CD1c-positive myeloid dendritic cell (primary cell): Measurements from ENCODE around the gene EPHX1.
A peak's percentile ranks its signal among the peaks of the same experiment; 100 is the strongest.
"Not testable (repeated sequence)": the region's sequence is repeated elsewhere in the genome, so short reads cannot be mapped to it uniquely, and the experiment has no call there.

Source experiments
- DNase-seq: peaks from one replicate; pipeline ENCODE4 v3.0.0-alpha.2; 2016; ENCODE audit errors: extremely low spot score

EPHX1 gene

GRCh38 chr1:225881081-225881958, 71.4 kb downstream of the EPHX1 start:
- peak; percentile 43 for DNase-seq

DNA sequence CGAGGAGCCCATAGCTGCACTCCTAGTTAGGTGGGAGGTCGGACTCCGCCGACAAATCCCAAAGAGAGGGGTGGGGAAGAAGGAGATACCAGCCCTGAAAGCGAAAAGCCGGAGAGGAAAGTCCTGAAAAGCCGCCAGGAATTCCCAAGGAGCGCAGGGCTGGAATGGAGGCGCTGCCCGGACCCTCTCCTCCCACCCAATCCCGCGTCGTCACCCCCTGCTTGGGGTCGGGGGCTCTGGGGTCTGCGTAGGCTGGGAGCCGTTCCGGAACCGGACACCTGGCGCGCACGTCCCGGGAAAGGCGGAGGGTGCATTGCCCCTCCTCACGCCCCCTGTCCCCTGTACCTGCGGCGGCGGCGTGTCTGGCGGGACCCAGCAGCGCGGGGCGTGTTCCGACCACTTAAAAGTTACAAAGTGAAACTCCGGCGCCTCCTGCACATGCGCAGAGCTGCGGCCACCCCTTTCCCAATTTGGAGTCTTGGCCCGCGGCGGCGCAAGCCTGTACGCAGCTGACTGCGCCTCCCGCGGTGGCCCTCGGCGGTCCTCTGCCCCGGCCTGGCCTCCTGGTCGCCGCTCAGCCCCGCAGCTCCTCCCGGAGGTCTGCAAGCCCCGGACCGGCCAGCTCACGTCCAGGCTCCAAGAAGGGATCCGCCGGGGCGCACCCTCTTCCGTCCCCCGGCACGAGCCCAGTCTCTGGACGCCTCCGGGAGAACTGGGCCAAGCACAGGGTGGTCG, 72.2 kb downstream of the EPHX1 start, which contains the start of gene TMEM63A:
TSS of gene TMEM63A (minus strand) at position 422 of the 735 bp plus-strand sequence. CDS start 4,800 bp downstream, outside the sequence.
- peak; percentile 91 for DNase-seq

DNA sequence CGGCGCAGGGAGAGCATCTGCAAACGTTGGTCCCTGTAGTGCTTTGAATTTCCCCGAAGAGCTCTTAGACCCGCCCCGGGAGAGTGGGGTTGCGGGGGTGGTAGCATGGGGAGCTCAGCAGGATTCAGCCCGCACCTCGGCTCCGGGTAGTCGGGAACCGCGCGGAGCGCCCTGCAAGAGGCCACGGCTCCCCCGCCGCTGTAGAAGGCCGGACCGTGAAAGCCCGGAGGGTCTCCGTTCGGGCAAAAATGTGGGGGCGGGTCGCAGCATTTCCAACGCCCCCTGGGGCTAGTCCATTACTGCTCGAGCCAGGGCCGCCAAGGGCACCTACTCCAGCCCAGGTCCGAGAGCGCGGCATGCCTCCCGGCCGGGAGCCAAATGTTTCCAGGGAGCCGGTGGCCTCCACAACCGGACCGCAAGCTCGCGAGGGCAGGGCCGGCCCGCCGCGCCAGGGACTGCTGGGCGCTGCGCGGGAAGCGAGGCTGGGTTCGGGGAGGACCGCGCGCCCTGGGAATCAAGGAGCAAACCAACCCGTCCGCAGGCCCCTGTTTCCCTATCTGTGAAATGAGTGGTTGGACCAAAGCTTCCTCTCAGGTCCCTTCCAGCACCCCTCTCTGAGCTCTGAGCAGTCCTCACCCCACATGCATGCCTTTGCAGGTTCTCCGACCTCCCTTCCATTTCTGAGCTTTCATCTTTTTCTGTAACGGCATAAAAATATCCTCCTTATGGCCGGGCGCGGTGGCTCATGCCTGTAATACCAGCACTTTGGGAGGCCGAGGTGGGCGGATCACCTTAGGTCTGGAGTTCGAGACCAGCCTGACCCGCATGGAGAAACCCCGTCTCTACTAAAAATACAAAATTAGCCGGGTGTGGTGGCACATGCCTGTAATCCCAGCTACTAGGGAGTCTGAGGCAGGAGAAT, 73.0 kb downstream of the EPHX1 start:
- peak; percentile 24 for DNase-seq

GRCh38 chr1:225883616-225884265, 73.8 kb downstream of the EPHX1 start:
- no peak for DNase-seq

GRCh38 chr1:225885336-225885735, 75.4 kb downstream of the EPHX1 start:
- DNase-seq, result peak; percentile 63

GRCh38 chr1:225886159-225887029, 76.5 kb downstream of the EPHX1 start:
- no peak for DNase-seq

DNA sequence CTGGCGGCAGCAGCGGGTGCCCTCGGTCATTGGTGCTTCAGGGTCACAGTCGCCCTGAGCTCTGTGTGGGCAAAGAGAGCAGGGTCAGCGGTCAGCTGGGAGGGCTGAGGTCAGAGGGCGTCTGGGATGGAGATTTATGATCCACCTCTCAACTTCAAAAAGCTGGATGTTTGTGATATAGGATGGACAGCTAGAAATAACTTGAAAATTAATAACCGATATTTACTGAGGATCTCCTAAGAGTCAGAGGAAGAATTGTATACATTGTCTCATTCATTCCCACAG, 77.0 kb downstream of the EPHX1 start:
- DNase-seq, result no peak

GRCh38 chr1:225887554-225888288, 77.8 kb downstream of the EPHX1 start:
- not testable (repeated sequence) for DNase-seq

GRCh38 chr1:225888289-225888897, 78.5 kb downstream of the EPHX1 start:
- DNase-seq, result no peak

- DNase-seq, result no peak
Measured at GRCh38 chr1:225888898-225889601, 79.1 kb downstream of the EPHX1 start, which contains the start of gene LEFTY1. Gene LEFTY1, minus strand, starts transcription at chr1:225889146. Its CDS starts 80 bp downstream, at chr1:225889066.

- DNase-seq, result no peak
Measured at GRCh38 chr1:225889743-225890142, 79.8 kb downstream of the EPHX1 start.

DNA sequence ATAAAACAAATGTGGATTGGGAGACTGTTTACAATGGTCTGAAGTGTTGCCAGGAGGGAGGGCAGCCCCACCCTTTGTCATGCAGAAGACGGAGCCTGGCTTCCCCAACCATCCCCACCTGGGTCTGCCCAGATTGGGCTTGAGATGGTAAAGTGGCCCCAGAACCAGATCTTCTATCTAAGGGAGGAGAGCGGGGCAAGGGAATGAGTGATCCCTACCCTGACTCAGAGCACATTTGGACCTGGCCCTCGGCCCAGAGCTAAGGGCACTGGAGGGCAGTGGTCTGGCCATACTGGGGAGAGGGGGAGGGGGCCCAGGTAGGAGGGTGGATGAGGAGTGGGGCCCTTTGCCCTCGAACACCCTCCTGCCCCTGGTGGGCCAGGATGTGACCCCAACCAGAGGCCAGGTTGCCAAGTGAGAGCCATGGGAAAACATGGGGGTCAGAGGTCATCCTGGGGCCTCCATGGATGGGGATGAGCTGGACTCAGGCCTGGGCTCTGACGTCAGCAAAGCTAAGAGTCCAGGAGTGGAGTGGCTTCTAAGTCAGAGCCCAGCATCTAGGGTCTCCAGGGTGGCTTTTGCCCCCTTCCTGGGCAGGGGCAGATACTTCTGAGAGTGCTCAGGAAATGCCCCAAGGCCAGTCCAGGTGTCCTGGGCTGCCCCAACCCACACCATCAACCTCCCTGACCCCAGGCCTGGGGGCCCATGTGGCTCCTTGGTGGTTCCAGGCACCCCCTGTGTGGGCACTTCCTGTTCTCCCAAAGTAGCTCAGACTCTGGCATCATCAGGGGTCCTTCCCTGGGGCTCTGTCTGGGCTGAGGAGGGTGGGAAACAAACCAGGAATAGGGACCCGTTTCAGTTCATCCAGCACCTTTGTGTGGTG, 80.7 kb downstream of the EPHX1 start:
- DNase-seq, result no peak

GRCh38 chr1:225891229-225891972, 81.5 kb downstream of the EPHX1 start:
- no peak for DNase-seq

DNA sequence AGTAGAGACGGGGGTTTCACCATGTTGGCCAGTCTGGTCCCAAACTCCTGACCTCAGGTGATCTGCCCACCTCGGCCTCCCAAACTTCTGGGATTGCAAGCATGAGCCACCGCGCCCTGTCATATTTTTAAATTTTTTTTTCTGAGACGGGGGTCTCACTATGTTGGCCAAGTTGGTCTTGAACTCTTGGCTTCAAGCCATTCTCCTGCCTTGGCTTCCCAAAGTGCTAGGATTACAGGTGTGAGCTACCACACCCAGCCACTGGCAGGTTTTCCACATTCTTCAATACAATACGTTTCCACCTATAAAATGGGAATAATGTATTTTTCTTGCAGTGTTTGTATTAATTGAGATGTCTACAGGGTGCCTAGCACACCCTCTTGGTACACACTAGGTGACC, 82.4 kb downstream of the EPHX1 start:
- no peak for DNase-seq
